ENCODE measurements around the gene ARL4C. TPM values are rescaled to one million over a fixed set of nuclear protein-coding genes. Genes with fewer than 3 reads are reported as not detected.

The ARL4C gene
- total RNA-seq, 1 donor from 2014 or later, result 6.8 TPM

GRCh38 chr2:234500394-234501006 is 3.6 kb upstream of the ARL4C start:
- DNase-seq, result peak; percentile 70

DNA sequence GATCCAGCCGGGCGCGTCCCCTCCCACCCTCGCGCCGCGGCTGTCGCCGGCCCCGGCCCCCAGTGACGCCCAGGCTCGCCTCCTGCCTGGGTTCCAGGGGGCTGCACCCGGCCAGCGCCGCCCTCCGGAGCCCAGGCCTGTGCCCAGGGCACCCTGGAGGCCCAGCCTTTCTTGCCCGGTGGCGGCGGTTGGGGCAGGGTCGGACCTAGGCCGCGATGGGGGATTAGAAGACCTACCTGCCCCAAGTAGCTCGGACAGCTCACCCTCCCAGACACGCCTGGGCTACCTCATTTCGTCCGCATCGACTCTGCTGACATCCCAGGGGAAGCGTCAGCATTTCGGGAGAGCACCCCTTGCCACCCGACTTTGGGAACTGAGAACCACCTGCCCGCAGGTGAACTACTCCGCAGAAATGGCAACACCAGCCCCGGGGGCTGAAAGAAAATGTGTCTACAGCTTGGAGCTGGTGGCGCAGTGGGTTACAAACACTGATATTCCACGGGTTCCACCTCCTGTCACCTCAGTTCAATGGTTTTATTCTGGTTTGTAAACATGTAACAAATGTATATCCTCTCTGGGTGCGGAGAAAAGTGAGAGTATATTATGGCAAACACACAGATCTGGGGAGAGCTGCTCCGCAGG is 834 bp upstream of the ARL4C start:
- DNase-seq, result no peak

DNA sequence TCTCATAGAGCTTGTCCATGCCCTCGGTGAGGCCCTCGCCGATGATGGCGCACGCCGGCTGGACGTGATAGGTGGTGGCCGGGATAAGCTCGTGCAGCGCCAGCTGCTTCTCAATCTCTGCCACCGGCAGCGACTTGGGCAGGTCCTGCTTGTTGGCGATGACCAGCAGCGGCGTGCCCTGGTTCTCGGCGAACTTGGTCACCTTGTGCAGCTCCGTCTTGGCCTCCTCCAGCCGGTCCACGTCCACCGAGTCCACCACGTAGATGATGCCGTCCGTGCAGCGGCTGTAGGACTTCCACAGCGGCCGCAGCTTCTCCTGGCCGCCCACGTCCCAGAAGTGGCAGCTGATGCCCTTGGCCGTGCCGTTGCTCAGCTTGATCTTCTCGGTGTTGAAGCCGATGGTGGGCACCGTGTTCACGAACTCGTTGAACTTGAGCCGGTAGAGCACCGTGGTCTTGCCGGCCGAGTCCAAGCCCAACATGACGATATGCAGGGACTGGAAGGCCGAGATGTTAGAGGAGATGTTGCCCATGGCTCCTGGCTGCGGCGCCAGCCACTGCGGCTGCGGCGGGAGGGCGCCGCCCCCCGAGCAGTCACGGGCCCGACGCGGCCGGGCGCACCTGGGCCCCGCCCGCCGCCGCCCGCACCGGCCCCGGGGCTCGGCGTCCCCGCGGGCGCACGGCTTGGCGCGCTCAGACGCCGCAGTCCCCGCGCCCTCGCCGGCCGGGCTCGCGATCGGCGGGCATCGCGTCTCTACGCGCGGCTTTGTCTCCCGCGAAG is 636 bp downstream of the ARL4C start:
- peak; percentile 40 for DNase-seq

GRCh38 chr2:234495251-234496054 is 1.4 kb downstream of the ARL4C start:
- DNase-seq, result no peak

DNA sequence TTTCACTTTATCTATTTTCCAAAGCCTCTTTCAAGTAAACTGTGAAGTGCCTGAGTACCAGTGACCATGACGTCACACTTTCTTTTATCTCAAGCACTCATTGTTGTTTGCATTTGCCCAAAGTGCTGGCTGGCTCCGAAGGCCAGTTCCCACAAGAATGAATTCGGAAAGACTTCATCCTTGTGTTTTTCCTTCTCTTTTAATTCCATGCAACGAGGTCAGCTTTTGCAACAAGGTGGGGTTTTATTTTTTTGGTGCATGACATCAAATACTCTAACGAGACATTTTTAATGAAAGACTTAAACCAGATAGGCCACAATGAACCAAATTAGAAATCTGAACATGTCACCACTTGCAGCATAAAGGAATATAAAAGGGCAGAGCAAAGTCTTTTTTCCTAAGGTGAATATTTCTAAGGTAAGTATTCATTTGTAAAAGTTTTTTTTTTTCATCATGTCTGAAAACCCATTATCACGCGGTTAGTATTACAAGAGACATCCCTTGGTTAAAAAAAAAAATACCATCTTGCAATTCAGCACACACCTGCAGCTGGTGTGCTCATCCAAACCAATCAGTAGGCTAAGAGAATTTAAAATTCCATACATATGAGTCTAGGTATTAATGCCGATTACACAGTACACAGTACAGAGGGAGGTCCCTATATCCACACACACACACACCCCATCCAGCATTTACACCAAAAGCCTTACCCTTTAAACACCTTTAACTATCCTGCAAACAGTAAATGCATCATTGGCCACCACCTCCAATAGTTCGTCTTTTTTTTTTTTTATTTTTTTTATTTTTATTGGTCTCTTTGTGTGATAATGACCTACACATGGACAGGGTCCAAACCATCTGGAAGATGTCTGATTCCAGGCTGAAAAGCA is 2.3 kb downstream of the ARL4C start:
- DNase-seq, result no peak

- DNase-seq, result no peak
Measured at GRCh38 chr2:234493796-234494195, 3.1 kb downstream of the ARL4C start.

DNA sequence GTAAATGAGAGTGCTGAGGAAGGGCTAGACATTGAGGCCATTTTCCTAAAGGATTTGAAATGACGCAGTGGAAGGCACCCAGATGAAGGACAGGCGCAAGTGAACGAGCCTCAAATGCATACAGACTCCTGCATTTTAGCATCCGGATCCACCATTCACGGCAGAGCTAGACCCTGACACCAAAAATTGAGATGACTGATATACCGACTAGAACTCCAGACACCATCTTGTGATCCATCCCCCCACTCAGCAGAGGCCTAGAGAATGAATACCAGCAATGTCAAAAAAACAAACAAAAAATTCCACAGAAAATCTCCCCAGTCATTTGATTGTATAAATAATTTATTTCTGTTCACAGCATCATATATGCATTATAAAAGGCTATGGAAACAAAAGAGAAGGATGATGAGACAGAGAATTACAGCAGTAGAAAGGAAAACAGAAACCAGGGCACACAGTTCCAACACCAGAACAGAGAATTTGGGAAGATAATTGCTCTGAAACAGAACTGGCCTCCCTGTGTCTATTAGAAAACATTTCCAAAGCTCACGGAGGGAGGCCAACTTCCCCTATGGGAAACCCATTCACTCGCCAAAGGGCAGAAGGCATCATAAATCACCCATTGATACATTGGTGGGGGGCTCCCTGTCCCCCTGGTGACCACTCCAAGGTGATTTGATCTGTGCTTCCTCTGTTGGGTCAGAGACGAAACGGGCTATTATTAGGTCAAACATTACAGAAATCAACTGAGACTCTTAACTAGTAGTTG is 4.0 kb downstream of the ARL4C start:
- DNase-seq, result no peak

DNA sequence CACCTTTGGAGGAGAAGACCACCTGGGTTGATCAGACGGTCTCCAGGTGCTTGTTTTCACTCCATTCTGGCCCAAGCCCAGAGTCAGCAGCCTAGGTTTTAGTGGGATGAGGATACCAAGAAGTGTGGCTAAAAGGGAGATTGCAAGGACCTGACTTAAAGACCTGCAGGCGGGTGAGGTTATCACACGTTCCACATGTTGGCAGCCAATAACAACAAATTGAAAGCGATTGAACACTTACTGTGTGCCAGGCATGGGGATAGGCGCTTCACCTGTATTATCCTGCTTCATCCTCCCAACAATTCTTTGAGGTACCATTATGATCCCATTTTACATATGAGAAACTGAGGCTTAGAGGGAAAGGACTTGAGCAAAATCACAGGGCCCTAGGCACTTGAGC is 5.0 kb downstream of the ARL4C start:
- no peak for DNase-seq

DNA sequence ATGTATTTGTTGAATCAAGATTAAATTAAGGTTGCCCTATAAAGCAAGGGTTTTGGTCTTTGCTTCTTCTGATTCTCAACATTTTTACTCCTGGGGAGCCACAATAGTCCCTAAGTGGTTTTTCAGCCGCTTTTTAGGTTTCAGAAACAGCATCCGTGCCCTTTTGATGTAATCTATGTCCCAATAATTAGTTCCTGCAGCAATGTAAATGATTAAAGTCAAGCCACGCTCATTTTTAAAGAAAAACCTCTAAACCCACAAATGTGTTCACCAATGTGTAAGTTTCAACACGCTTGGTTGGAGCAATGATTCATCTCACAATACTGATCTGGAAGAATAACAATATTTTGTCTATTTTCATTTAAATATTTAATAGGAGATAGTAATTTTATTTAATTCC is 5.6 kb downstream of the ARL4C start:
- DNase-seq, result no peak

- DNase-seq, result no peak
Measured at GRCh38 chr2:234490271-234491091, 6.4 kb downstream of the ARL4C start.

DNA sequence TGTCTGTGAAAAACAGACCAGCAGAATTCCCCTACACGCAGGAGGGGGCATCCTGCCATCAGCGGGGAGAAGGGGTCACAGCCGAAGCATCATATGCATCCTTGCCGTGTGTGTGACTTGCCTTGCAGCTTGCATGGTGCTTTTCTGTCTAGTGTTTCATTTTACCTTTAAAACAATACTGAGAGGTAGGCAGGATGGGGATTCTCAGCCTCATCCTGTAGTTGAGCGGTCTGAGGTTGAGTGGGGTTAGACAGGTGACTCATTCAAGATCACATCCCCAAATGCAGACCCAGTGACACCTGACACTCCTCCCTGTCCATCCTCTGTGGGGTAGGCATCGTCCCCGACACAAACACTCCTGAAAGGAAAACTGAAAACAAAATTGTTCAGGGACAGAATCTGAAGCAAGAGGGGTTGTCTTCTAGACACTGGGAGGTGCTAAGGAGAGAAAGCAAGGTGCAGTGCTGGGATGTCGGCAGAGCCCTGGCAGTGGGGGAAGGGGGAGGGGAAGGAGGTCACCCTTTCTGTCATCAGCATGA is 7.9 kb downstream of the ARL4C start:
- DNase-seq, result no peak

GRCh38 chr2:234488486-234488885 is 8.4 kb downstream of the ARL4C start:
- DNase-seq, result no peak

DNA sequence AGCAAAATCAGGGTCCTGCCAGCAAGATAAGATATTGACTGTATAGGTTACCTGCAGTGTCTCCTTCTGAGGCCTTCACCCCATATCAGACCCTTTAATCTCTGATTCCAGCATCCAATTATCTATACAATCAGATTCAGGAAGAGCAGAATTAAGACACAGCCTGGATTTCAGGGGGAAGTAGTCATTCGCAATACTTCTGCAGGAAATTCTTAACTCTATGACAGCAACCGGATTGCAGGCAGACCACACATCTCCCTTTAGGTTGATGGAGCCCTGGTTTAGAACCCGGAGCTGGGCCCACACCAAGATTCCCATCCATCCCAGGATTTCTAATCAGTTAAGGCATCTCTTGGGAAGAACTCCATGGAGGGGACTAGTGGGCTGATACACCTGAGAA is 9.5 kb downstream of the ARL4C start:
- DNase-seq, result no peak

GRCh38 chr2:234483568-234484251 is 13.2 kb downstream of the ARL4C start:
- no peak for DNase-seq

DNA sequence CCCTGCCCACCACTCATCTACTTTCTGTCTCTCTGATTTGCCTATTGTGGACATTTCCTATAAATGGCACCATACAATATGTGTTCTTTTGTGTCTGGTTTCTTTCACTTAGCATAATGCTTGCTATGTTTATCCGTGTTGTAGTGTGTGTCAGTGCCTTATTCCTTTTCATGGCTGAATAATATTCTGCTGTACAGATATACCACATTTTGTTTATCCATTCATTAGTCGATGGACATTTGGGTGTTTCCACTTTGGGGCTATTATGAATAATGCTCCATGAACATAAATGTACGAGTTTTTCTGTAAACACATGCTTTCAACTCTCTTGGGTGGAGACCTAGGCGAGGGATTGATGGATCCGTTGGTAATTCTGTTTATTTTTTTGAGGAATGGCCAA is 15.6 kb downstream of the ARL4C start:
- DNase-seq, result no peak

GRCh38 chr2:234480337-234480736 is 16.5 kb downstream of the ARL4C start:
- DNase-seq, result no peak

DNA sequence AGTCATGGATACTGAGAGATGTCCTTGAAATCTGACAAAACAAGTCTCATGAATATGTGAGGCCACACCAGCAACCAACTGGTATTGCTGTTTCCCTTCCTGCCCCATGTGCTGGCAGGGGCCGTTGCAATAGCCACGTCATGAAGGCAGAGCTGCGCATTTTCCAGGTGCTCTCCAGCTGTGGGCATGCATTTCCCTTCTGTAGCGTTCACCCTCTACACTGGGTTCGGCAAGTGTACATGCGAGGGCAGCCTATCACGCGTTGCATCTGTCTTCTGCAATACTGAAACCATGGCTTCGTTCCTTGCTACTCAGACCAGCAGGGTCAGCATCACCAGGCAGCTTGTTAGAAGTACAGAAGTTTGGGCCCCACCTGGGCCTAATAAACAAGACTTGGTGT is 17.4 kb downstream of the ARL4C start:
- no peak for DNase-seq

DNA sequence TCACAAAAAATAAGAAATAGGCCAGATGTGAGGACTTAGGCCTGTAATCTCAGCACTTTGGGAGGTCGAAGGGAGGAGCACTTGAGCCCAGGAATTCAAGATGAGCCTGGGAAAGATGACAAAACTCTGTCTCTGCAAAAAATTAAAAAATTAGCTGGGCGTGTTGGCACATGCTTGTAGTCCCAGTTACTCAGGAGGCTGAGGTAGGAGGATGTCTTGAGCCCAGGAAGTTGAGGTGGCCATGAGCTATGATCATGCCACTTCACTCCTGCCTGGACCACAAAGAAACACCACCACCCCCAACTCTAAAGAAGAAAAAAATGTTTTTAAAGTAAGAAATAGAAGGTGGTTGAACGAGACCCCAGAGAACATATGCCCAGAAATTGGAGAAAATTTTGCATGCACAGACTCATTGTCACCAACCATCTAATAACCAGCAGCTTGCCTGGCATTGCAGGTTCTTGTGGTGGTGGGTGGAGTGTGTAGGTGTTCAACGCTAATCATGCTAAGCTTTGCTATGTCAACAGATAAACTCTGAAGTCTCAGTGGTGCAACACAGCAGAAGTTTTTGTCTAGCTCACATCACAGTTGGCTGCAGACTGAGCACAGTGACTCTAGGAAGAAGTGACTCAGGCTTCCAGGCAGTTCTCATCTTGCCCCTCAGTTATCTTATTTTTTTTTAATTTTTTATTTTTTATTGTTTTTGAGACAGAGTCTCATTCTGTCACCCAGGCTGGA is 18.6 kb downstream of the ARL4C start:
- no peak for DNase-seq
